GM21360 (cell line): ENCODE data around the gene TEX53.

ENCODE experiments used
- ATAC-seq: cut with Tn5 transposase; IDR thresholded peaks from one replicate; pipeline ENCODE4 v1.9.1; 2021; ENCODE audit warnings: mild to moderate bottlenecking, moderate library complexity; ENCODE audit not compliant: unreplicated experiment

TEX53 gene

DNA sequence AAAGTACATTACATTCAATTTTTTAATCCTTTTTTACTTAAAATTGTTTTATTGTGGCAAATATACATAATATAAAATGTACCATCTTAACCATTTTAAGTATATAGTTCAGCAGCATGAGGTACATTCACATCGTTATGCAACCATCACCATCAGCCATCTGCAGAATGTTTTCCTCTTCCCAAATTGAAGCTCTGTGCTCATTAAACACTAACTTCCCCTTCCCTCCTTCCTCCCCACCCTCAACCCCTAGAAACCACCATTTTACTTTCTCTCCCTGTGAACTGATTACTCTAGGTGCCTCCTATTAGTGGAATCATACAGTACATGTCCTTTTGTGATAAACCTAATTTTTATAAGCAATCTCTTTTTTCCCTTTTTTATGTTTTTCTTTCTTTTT, 15.6 kb downstream of the TEX53 start:
- no peak for ATAC-seq

- no peak for ATAC-seq
These were observed 19.2 kb downstream of the TEX53 start for GRCh38 chr9:114638404-114638803.

- ATAC-seq: no peak
These were observed 23.2 kb downstream of the TEX53 start for GRCh38 chr9:114634387-114634786.

GRCh38 chr9:114633438-114634089, 24.0 kb downstream of the TEX53 start:
- ATAC-seq: no peak

DNA sequence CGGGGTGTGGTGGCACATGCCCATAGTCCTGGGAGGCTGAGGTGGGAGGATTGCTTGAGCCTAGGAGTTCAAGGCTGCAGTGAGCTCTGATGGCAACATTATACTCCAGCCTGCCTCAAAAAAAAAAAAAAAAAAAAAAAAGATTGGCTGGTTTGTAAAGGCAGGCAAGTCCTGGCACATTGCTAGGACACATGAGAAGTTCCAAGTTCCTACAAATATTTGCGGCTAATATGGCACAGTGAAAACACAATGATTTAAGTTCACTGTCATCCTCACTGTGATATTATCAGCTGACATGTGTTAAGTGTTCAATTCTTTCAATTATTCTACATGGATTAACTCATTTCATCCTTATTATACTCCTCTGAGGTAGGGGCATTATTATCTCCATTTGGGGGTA, 26.4 kb downstream of the TEX53 start:
- ATAC-seq: no peak

- no peak for ATAC-seq
These were observed 28.0 kb downstream of the TEX53 start for GRCh38 chr9:114629563-114630090.

GRCh38 chr9:114627553-114627952, 30.1 kb downstream of the TEX53 start:
- no peak for ATAC-seq

GRCh38 chr9:114626415-114627020, 31.1 kb downstream of the TEX53 start:
- no peak for ATAC-seq

DNA sequence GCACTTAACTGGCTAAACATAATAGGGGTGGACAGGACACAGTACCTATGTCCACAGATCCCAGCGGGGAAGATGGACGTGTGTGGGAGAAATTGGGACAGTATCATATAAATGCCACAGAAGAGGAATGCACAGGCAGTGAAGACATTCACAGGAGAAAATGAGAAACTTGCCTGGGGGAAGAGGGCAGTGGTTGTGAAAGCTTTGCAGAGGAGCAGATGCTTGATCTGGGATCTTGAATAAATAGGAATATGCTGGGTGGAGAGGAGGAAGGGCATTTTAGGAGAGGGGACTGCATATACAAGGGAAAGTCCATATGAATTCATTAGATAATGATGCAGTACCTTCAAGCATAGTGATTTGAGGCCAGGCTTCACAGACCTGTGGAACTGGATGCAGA, 32.9 kb downstream of the TEX53 start:
- no peak for ATAC-seq

DNA sequence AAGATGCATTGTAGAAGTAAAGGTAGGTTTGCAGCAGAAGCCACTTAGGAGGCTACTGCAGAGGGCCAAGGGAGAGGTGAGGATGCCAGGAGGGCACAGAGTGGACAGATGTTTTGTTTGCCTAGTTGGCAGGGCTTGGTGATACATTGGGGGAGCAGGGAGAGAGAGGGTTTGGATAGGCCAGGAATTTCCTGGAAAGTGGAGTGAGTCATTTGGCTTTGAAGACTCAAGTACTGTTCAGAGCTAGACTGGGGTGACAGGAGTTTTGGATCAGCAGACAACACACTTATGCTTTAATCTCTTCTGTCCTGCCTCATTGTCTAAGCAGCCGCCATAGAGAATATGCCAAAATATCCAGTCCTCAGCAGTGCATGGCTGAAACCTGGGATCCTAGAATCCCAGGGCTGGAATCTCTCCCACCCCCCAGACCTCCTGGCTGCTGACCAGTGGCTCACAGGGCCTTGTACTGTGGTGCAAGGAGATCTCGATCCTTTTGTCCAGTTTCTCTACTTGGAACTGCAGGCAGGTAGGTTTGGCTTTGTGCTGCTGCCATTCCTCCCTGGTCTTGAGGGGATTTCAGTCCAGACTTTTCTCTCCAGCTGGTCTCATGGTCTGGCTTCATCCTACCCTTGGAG, 35.5 kb downstream of the TEX53 start:
- no peak for ATAC-seq

DNA sequence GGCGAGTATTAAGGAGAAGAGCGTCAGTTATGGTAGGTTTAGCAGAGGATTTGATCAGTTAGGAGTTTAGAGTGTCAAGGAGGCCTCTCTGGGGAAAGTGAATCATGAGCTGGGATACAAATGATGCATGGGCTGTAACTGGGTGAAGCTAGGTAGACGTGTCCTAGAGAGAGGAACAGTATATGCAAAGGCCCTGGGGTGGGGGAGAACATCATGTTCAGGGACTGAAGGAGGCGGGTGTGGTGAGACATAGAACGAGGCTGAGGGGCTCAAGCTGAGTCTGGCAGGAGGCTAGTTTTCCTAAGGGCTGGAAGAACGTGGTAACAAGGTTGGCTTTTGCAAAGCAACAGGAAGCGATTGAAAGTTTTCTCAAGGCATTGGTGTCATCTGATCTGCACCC, 36.0 kb downstream of the TEX53 start:
- no peak for ATAC-seq

GRCh38 chr9:114619191-114619761, 38.3 kb downstream of the TEX53 start:
- ATAC-seq: peak; percentile 49

DNA sequence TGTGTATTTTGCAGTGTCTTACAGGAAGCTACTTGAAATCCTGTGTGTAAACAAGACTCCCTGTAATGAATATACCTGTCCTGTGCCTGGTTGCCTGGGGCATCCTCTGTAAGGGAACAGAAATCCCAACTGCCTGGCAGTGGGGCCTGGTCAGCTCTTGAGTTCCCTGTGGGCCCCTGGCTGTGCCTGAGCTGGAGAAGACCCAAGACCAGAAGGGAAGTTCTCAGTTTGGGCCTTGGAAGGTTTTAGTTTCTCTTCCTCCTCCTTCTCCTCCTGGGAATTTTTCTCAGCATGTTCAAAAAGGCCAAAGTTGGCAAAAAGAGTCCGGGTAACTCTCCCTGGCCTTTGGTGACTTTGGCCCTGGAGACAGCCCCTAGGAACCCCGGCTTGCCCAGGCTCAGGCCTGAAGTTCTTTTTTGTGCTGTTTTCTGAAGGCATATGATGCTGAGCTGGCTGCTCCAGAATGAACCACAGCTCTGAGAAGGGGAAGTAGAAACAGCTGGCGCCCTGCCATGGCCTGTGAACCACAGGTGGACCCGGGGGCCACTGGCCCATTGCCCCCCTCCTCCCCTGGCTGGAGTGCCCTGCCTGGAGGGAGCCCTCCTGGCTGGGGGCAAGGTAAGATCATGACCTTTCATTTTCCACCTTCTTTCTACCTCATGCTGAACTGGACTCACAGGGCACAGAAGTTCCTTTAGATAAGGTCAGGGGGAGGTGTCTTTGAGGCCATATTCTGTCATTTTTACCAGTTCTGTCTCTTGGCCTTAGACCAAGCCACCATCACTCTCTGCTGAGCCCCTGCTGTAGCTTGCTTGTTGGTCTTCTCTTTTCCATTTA, 40.7 kb downstream of the TEX53 start:
- ATAC-seq: peak; percentile 56

DNA sequence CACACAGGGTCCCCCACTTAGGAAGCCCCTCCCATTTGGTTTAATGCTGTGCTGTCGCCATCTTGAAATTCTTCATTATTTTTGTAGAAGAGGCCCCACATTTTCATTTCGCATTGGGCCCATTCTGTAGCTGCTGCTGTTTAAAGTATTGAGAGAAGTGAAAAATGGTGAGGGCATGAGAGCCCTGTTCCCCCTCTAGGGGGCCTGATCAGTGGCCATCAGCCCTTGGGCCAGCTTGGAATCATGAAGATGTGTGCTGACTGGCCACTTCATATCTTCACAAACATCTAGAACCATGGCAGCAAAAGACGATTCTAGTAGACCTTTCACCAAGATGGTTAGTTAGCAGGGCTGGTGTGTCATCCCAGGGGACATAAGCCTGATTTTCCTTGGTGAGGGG, 43.2 kb downstream of the TEX53 start:
- no peak for ATAC-seq

DNA sequence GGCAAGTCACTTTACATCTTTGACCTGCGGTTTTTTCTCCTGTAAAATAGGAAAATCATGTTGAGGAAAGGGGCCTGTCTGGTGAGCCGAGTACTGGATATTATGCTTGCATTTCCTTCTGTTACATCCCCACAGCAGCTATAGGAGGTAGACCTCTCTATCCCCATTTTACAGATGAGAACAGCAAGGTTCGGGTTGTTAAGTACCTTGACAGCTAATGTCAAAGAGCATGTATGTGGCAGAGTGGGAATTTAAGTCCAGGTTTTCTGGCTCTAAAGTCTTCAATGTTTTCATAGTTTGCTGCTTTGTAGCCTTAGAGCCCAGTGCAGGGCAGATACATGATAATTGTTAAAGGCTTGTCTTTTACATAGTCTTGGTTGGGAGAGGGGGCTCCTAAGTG, 43.7 kb downstream of the TEX53 start:
- no peak for ATAC-seq

DNA sequence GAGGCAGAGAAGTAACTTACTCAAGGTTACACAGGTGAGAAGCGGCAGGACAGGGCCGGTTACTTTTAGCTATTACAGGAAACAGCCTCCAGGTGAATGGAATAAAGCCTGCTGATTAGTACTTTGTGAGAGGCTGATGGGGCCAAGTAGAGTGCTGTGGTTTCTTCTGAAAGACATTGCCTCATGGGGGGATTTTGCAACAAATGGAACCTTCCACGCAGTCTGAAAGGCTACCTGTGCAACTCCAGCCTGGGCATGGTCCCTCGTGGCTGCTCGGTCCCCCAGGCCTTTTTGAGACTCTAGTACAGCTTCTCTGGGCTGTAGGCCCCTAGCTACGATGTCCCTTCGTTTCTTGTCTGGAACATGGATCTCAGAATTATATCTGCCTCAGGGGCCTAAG, 44.5 kb downstream of the TEX53 start:
- no peak for ATAC-seq

GRCh38 chr9:114612272-114612923, 45.2 kb downstream of the TEX53 start:
- no peak for ATAC-seq

GRCh38 chr9:114611516-114612271, 45.9 kb downstream of the TEX53 start:
- peak; percentile 28 for ATAC-seq

DNA sequence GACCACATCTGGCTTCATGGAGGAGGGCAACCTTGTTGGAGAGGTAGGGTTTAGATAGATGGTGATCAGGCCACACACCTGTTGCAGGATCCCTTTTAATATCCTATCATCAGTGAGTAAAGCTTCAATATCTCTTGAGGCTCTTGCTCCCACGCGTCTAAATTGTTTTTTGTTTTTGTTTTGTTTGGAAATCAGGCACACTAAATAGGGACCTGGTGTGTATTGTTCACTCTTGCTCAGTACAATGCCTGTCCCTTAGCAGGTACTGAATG, 49.1 kb downstream of the TEX53 start:
- no peak for ATAC-seq
